Thyroid gland (tissue), 4 donors: ENCODE data around the gene OSBPL5.

ENCODE experiments used
- CTCF ChIP-seq, 6 experiments: fragments of 200-600 bp in 3 of 6; fragments of 450-650 bp in 3 of 6; sonication (generic) in 3 of 6; IDR thresholded peaks; one replicate each; pipeline ENCODE4 v1.5.1; 2016 to 2019; ENCODE audit warnings: antibody characterized with exemption in 6 of 6, mild to moderate bottlenecking in 2 of 6, inconsistent platforms in 1 of 6, moderate library complexity in 1 of 6
- POLR2A ChIP-seq, 2 donors: fragments of 450-650 bp; IDR thresholded peaks; one replicate each; pipeline ENCODE4 v1.6.1; 2017; ENCODE audit warnings: antibody characterized with exemption in 2 of 2, mild to moderate bottlenecking in 2 of 2, moderate library complexity in 1 of 2

- TF ChIP-seq POLR2A (IDR thresholded peaks at IDR 0.05) = no peak
- TF ChIP-seq CTCF (IDR thresholded peaks at IDR 0.05) = no peak
Observed at GRCh38 chr11:3083321-3083720, 81.8 kb downstream of the OSBPL5 start.
